Liver (tissue), 9 donors: ENCODE measurements around the gene ASB2. TPM values are rescaled to one million over a fixed set of nuclear protein-coding genes. Genes with fewer than 3 reads are reported as not detected.

Experiments
- DNase-seq: peaks from one replicate; pipeline ENCODE4 v3.0.0-alpha.2; 2017; ENCODE audit warnings: low spot score
- H3K27ac ChIP-seq, 2 donors: one replicate each; pipeline ENCODE4 v1.7.0; 2013; ENCODE audit warnings: inconsistent platforms in 2 of 2, low read length in 2 of 2, control low read depth in 1 of 2, low read depth in 1 of 2, mild to moderate bottlenecking in 1 of 2
- H3K27me3 ChIP-seq, 4 donors: one replicate each; pipeline versions ENCODE4 v1.6.1 to v1.7.0; 2013; ENCODE audit warnings: low read length in 3 of 4, inconsistent platforms in 1 of 4, mild to moderate bottlenecking in 1 of 4, moderate library complexity in 1 of 4; ENCODE audit not compliant: control insufficient read depth in 4 of 4, insufficient read depth in 4 of 4
- H3K36me3 ChIP-seq, 4 donors: one replicate each; pipeline versions ENCODE4 v1.6.1 to v1.7.0; 2013; ENCODE audit warnings: low read length in 3 of 4, mild to moderate bottlenecking in 3 of 4, low read depth in 1 of 4, moderate library complexity in 1 of 4; ENCODE audit not compliant: control insufficient read depth in 4 of 4, insufficient read depth in 3 of 4
- H3K4me1 ChIP-seq, 4 donors: one replicate each; pipeline versions ENCODE4 v1.6.1 to v1.7.0; 2013; ENCODE audit warnings: low read length in 3 of 4, mild to moderate bottlenecking in 3 of 4, moderate library complexity in 1 of 4; ENCODE audit not compliant: control insufficient read depth in 4 of 4, insufficient read depth in 4 of 4
- H3K4me3 ChIP-seq, 3 donors: one replicate each; pipeline versions ENCODE4 v1.6.1 to v1.7.0; 2013; ENCODE audit warnings: low read length in 3 of 3, control low read depth in 1 of 3, low read depth in 1 of 3, mild to moderate bottlenecking in 1 of 3
- H3K9ac ChIP-seq, 2 donors: one replicate each; pipeline ENCODE4 v1.7.0; 2013; ENCODE audit warnings: low read length in 2 of 2, mild to moderate bottlenecking in 2 of 2, moderate library complexity in 2 of 2, control low read depth in 1 of 2, low read depth in 1 of 2
- H3K9me3 ChIP-seq, 4 donors: one replicate each; pipeline versions ENCODE4 v1.6.1 to v1.7.0; 2013; ENCODE audit warnings: low read length in 3 of 4; ENCODE audit not compliant: control insufficient read depth in 4 of 4
- EGR1 ChIP-seq, 2 donors: IDR thresholded peaks; 2 replicates each; pipeline ENCODE4 v1.6.1; 2016 to 2018; ENCODE audit warnings: antibody characterized with exemption in 2 of 2, low read depth in 2 of 2
- FOXA1 ChIP-seq: IDR thresholded peaks from 2 replicates; pipeline ENCODE4 v1.6.1; 2016; ENCODE audit warnings: antibody characterized with exemption
- FOXA2 ChIP-seq: IDR thresholded peaks from 2 replicates; pipeline ENCODE4 v1.6.1; 2016; ENCODE audit warnings: antibody characterized with exemption
- GABPA ChIP-seq, 2 donors: IDR thresholded peaks in 1 of 2; conservative IDR thresholded peaks in 1 of 2; 2 replicates each; pipeline ENCODE4 v1.6.1; 2016; ENCODE audit warnings: antibody characterized with exemption in 2 of 2, mild to moderate bottlenecking in 1 of 2, moderate library complexity in 1 of 2
- HNF4A ChIP-seq, 2 donors: conservative IDR thresholded peaks; 2 replicates each; pipeline ENCODE4 v1.6.1; 2016; ENCODE audit warnings: antibody characterized with exemption in 2 of 2, mild to moderate bottlenecking in 2 of 2
- HNF4G ChIP-seq: IDR thresholded peaks from 2 replicates; pipeline ENCODE4 v1.6.1; 2016; ENCODE audit warnings: antibody characterized with exemption
- JUND ChIP-seq, 2 donors: IDR thresholded peaks; 2 replicates each; pipeline ENCODE4 v1.6.1; 2016; ENCODE audit warnings: antibody characterized with exemption in 2 of 2
- NR2F2 ChIP-seq: IDR thresholded peaks from 2 replicates; pipeline ENCODE4 v1.6.1; 2016; ENCODE audit warnings: antibody characterized with exemption
- RAD21 ChIP-seq, 2 donors: IDR thresholded peaks; 2 replicates each; pipeline ENCODE4 v1.6.1; 2016; ENCODE audit warnings: antibody characterized with exemption in 2 of 2, mild to moderate bottlenecking in 2 of 2
- RXRA ChIP-seq, 2 donors: IDR thresholded peaks; 2 replicates each; pipeline ENCODE4 v1.6.1; 2017 to 2018; ENCODE audit warnings: antibody characterized with exemption in 2 of 2, mild to moderate bottlenecking in 1 of 2
- SP1 ChIP-seq: IDR thresholded peaks from 2 replicates; pipeline ENCODE4 v1.6.1; 2018; ENCODE audit warnings: antibody characterized with exemption, mild to moderate bottlenecking
- YY1 ChIP-seq: IDR thresholded peaks from 2 replicates; pipeline ENCODE4 v1.6.1; 2016; ENCODE audit warnings: antibody characterized with exemption, mild to moderate bottlenecking
- whole genome bisulfite sequencing: extraction: QIAGEN DNeasy Blood & Tissue Kit; methylation state at CpG from one replicate; pipeline ENCODE4 v1.1.7; 2013; 5-methylcytosine and 5-hydroxymethylcytosine counted together
- polyA plus RNA-seq, 2 donors: library from polyadenylated mRNA; stranded (reverse) in 1 of 2; unstranded in 1 of 2; fragments of 200-250 nt in 1 of 2; fragments of >200 nt in 1 of 2; fragmentation: Nextera tagmentation in 1 of 2; extraction: Ambion mirVana in 1 of 2; gene quantifications; one replicate each; pipeline versions ENCODE4 v1.2.1 to v1.2.3, GENCODE V29; 2013 to 2015
- total RNA-seq, 2 donors: library from RNA; depleted of rRNA; stranded (reverse); fragments of >200 nt; gene quantifications; one replicate each; pipeline ENCODE4 v1.2.3, GENCODE V29; 2014
- TF ChIP-seq, protein P1 (sequence below): IDR thresholded peaks from 2 replicates; pipeline ENCODE4 v1.6.1; 2016; ENCODE audit warnings: antibody characterized with exemption
- TF ChIP-seq, protein P2 (sequence below): IDR thresholded peaks from 2 replicates; pipeline ENCODE4 v1.6.1; 2016; ENCODE audit warnings: antibody characterized with exemption
- TF ChIP-seq, protein P3 (sequence below): fragments of 150-350 bp; IDR thresholded peaks from 2 replicates; pipeline ENCODE4 v1.5.1; 2017; ENCODE audit warnings: improper control_type of control experiment, low read depth, low read length; ENCODE audit not compliant: missing input control
- TF ChIP-seq, protein P4 (sequence below): IDR thresholded peaks from 2 replicates; pipeline ENCODE4 v1.6.1; 2016; ENCODE audit warnings: antibody characterized with exemption
- TF ChIP-seq, protein P5 (sequence below): IDR thresholded peaks from 2 replicates; pipeline ENCODE4 v1.6.1; 2016; ENCODE audit warnings: antibody characterized with exemption, mild to moderate bottlenecking
- donor health status: healthy.
- donor health status: healthy.
- donor health status: healthy.
- donor health status: healthy.
- donor health status: healthy.

ASB2 gene
- total and polyA plus RNA-seq, 4 donors = 0.18 to 0.56 (median 0.38) TPM

DNA sequence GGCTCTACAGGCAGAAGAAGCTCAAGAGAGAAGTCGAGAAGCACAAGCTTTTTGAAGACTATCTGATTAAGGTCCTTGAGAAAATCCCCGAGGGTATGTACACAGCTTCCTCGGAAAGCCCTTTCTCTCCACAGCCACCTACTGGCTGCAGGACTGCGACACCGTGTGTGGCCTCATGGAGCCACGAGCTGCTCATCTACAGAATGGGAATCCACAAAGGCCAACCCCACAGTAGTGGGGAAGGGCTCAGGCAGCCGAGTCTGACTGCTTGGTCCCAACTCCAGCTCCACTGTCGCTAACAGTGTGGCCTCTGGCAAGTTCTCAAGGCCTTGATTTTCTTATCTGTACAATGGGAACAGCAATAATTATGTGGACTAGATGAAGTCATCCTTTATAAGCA is 23.2 kb upstream of the ASB2 start:
- Histone ChIP-seq H3K9ac (no peak overlapping the region), H3K4me3 (no peak overlapping the region), H3K27ac (no peak overlapping the region), H3K4me1 (no peaks in the 10 kb centered on the region), H3K27me3 (no peaks in the 10 kb centered on the region), H3K9me3 (no peaks in the 10 kb centered on the region), H3K36me3 (no peaks in the 10 kb centered on the region)
- WGBS = 79% methylated on average over 8 of the region's 8 CpGs
- DNase-seq = no peak
- no peak for TF ChIP-seq GABPA (IDR thresholded peaks at IDR 0.05 in 1 of 2, conservative IDR thresholded peaks at IDR 0.05 in 1 of 2)
- no peak for TF ChIP-seq RAD21 (IDR thresholded peaks at IDR 0.05)
- TF ChIP-seq, protein P1, sequence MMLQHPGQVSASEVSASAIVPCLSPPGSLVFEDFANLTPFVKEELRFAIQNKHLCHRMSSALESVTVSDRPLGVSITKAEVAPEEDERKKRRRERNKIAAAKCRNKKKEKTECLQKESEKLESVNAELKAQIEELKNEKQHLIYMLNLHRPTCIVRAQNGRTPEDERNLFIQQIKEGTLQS = no peak
- TF ChIP-seq YY1 = no peak
- TF ChIP-seq, protein P2, sequence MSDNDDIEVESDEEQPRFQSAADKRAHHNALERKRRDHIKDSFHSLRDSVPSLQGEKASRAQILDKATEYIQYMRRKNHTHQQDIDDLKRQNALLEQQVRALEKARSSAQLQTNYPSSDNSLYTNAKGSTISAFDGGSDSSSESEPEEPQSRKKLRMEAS = no peak
- no peak for TF ChIP-seq RXRA (IDR thresholded peaks at IDR 0.05)
- no peak for TF ChIP-seq FOXA1
- TF ChIP-seq, protein P3, sequence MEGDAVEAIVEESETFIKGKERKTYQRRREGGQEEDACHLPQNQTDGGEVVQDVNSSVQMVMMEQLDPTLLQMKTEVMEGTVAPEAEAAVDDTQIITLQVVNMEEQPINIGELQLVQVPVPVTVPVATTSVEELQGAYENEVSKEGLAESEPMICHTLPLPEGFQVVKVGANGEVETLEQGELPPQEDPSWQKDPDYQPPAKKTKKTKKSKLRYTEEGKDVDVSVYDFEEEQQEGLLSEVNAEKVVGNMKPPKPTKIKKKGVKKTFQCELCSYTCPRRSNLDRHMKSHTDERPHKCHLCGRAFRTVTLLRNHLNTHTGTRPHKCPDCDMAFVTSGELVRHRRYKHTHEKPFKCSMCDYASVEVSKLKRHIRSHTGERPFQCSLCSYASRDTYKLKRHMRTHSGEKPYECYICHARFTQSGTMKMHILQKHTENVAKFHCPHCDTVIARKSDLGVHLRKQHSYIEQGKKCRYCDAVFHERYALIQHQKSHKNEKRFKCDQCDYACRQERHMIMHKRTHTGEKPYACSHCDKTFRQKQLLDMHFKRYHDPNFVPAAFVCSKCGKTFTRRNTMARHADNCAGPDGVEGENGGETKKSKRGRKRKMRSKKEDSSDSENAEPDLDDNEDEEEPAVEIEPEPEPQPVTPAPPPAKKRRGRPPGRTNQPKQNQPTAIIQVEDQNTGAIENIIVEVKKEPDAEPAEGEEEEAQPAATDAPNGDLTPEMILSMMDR = no peak
- TF ChIP-seq FOXA2 = no peak
- no peak for TF ChIP-seq EGR1 (IDR thresholded peaks at IDR 0.05; ENCODE audit: low read depth in 2 of 2)
- no peak for TF ChIP-seq JUND (IDR thresholded peaks at IDR 0.05)
- TF ChIP-seq NR2F2 = no peak
- TF ChIP-seq HNF4A (conservative IDR thresholded peaks at IDR 0.05) = no peak

DNA sequence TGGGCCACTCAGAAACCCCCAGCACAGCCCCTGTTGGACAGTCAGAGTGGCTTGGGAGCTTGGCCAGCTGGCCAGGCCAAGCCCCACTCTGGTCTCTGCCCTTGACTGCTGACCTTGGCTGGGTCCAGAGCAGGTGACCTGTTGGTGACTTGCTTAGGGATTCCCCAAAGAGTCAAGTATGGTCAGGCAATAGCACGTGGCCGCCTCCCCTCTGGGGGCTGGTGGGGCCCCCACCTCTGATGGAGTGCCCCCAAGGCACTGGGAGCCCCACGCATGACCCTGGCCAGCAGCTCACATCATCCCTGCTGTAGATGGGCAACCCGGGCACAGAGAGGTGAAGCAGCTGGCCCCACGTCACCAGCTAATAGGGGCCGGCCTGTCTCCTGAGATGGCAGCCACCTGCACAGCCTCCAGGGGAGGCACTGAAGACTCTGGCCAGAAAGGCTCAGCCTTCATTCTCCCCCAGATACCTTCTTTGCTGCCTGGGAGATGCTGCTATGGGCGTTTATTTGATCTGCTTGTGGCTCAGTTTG is 22.6 kb upstream of the ASB2 start:
- Histone ChIP-seq H3K4me3 (no peak overlapping the region), H3K27me3 (no peaks in the 10 kb centered on the region), H3K9me3 (no peaks in the 10 kb centered on the region), H3K27ac (no peak overlapping the region), H3K9ac (no peak overlapping the region), H3K4me1 (no peaks in the 10 kb centered on the region), H3K36me3 (no peaks in the 10 kb centered on the region)
- no peak for DNase-seq
- no peak for TF ChIP-seq SP1
- TF ChIP-seq RXRA (IDR thresholded peaks at IDR 0.05) = no peak
- no peak for TF ChIP-seq FOXA1
- no peak for TF ChIP-seq GABPA (IDR thresholded peaks at IDR 0.05 in 1 of 2, conservative IDR thresholded peaks at IDR 0.05 in 1 of 2)
- no peak for TF ChIP-seq JUND (IDR thresholded peaks at IDR 0.05)
- TF ChIP-seq RAD21 (IDR thresholded peaks at IDR 0.05) = no peak
- TF ChIP-seq, protein P4, sequence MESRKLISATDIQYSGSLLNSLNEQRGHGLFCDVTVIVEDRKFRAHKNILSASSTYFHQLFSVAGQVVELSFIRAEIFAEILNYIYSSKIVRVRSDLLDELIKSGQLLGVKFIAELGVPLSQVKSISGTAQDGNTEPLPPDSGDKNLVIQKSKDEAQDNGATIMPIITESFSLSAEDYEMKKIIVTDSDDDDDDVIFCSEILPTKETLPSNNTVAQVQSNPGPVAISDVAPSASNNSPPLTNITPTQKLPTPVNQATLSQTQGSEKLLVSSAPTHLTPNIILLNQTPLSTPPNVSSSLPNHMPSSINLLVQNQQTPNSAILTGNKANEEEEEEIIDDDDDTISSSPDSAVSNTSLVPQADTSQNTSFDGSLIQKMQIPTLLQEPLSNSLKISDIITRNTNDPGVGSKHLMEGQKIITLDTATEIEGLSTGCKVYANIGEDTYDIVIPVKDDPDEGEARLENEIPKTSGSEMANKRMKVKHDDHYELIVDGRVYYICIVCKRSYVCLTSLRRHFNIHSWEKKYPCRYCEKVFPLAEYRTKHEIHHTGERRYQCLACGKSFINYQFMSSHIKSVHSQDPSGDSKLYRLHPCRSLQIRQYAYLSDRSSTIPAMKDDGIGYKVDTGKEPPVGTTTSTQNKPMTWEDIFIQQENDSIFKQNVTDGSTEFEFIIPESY = no peak
- TF ChIP-seq EGR1 (IDR thresholded peaks at IDR 0.05; ENCODE audit: low read depth in 2 of 2) = no peak
- no peak for TF ChIP-seq FOXA2
- TF ChIP-seq, protein P3 = no peak
- TF ChIP-seq, protein P5, sequence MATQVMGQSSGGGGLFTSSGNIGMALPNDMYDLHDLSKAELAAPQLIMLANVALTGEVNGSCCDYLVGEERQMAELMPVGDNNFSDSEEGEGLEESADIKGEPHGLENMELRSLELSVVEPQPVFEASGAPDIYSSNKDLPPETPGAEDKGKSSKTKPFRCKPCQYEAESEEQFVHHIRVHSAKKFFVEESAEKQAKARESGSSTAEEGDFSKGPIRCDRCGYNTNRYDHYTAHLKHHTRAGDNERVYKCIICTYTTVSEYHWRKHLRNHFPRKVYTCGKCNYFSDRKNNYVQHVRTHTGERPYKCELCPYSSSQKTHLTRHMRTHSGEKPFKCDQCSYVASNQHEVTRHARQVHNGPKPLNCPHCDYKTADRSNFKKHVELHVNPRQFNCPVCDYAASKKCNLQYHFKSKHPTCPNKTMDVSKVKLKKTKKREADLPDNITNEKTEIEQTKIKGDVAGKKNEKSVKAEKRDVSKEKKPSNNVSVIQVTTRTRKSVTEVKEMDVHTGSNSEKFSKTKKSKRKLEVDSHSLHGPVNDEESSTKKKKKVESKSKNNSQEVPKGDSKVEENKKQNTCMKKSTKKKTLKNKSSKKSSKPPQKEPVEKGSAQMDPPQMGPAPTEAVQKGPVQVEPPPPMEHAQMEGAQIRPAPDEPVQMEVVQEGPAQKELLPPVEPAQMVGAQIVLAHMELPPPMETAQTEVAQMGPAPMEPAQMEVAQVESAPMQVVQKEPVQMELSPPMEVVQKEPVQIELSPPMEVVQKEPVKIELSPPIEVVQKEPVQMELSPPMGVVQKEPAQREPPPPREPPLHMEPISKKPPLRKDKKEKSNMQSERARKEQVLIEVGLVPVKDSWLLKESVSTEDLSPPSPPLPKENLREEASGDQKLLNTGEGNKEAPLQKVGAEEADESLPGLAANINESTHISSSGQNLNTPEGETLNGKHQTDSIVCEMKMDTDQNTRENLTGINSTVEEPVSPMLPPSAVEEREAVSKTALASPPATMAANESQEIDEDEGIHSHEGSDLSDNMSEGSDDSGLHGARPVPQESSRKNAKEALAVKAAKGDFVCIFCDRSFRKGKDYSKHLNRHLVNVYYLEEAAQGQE = no peak
- TF ChIP-seq HNF4A (conservative IDR thresholded peaks at IDR 0.05) = no peak
- TF ChIP-seq HNF4G = no peak
- TF ChIP-seq, protein P2 = no peak
- TF ChIP-seq, protein P1 = no peak
- 84% methylated on average over 7 of the region's 7 CpGs for WGBS
